T-cell (primary cell): Measurements from ENCODE around the gene RHCE. TPM values are rescaled to one million over a fixed set of nuclear protein-coding genes. Genes with fewer than 3 reads are reported as not detected.

ENCODE experiments used
- ATAC-seq, 4 experiments: fragments of 200-7000 bp in 3 of 4; fragments of 150-1000 bp in 1 of 4; cut with Tn5 transposase; replicated peaks in 1 of 4; 1 replicate in 3 of 4; 2 replicates in 1 of 4; pipeline ENCODE4 v1.10.0; 2021; ENCODE audit warnings: moderate library complexity in 3 of 4, mild to moderate bottlenecking in 2 of 4, moderate number of reproducible peaks in 1 of 4
- CTCF ChIA-PET, 2 donors: fragments of 300-600 bp; sonication (Branson Sonifier 250); formaldehyde crosslinking; loops; one replicate each; lab custom pipeline; 2022; ENCODE audit warnings: antibody characterized with exemption in 2 of 2; lab: Charles Lee
- POLR2A ChIA-PET, 2 donors: fragments of 300-600 bp; sonication (Branson Sonifier 250); formaldehyde crosslinking; loops; one replicate each; lab custom pipeline; 2022; ENCODE audit warnings: antibody characterized with exemption in 2 of 2; lab: Charles Lee
- DNase-seq, 35 experiments: peaks; one replicate each; pipeline versions ENCODE4 v3.0.0 to v3.0.0-alpha.2; 2013 to 2023
- H3K27ac ChIP-seq: one replicate; pipeline ENCODE4 v1.5.1; 2013; ENCODE audit warnings: low read length
- H3K27me3 ChIP-seq, 2 experiments: replicated peaks in 1 of 2; 1 replicate in 1 of 2; 2 replicates in 1 of 2; pipeline versions ENCODE4 v1.6.1 to v1.7.0; 2013; ENCODE audit warnings: low read length in 1 of 2, mixed read lengths in 1 of 2; ENCODE audit not compliant: control insufficient read depth in 2 of 2, insufficient read depth in 2 of 2; ENCODE audit errors: extremely low read depth in 1 of 2
- H3K36me3 ChIP-seq, 2 donors: 1 replicate in 1 of 2; 2 replicates in 1 of 2; pipeline versions ENCODE4 v1.6.1 to v1.7.0; 2013; ENCODE audit warnings: low read length in 1 of 2; ENCODE audit not compliant: control insufficient read depth in 2 of 2, insufficient read depth in 1 of 2; ENCODE audit errors: extremely low read depth in 1 of 2
- H3K4me1 ChIP-seq, 2 experiments: 1 replicate in 1 of 2; 2 replicates in 1 of 2; pipeline versions ENCODE4 v1.6.1 to v1.7.0; 2013; ENCODE audit warnings: low read length in 2 of 2, mixed read lengths in 1 of 2; ENCODE audit not compliant: insufficient read depth in 2 of 2, control insufficient read depth in 1 of 2; ENCODE audit errors: extremely low read depth in 1 of 2
- H3K4me3 ChIP-seq, 2 donors: 1 replicate in 1 of 2; 2 replicates in 1 of 2; pipeline versions ENCODE4 v1.5.1 to v1.7.0; 2013; ENCODE audit warnings: mild to moderate bottlenecking in 2 of 2, low read length in 1 of 2, moderate library complexity in 1 of 2; ENCODE audit not compliant: control insufficient read depth in 1 of 2; ENCODE audit errors: extremely low read depth in 1 of 2
- H3K9me3 ChIP-seq: 2 replicates; pipeline ENCODE4 v1.7.0; 2013
- H3K27ac Mint-ChIP-seq, 2 donors: one replicate each; pipeline ENCODE4 v1.8.0; 2020 to 2021; ENCODE audit warnings: mild to moderate bottlenecking in 2 of 2, mixed read lengths in 2 of 2
- H3K27me3 Mint-ChIP-seq, 2 donors: one replicate each; pipeline ENCODE4 v1.8.0; 2021 to 2022; ENCODE audit warnings: mixed read lengths in 2 of 2
- H3K36me3 Mint-ChIP-seq: one replicate; pipeline ENCODE4 v1.8.0; 2021; ENCODE audit warnings: mixed read lengths
- H3K4me1 Mint-ChIP-seq, 3 donors: one replicate each; pipeline ENCODE4 v1.8.0; 2020 to 2022; ENCODE audit warnings: mixed read lengths in 3 of 3, mild to moderate bottlenecking in 1 of 3
- H3K4me3 Mint-ChIP-seq, 3 donors: one replicate each; pipeline ENCODE4 v1.8.0; 2020 to 2022; ENCODE audit warnings: mild to moderate bottlenecking in 3 of 3, mixed read lengths in 3 of 3, moderate library complexity in 3 of 3
- H3K9me3 Mint-ChIP-seq, 3 donors: one replicate each; pipeline ENCODE4 v1.8.0; 2020 to 2022; ENCODE audit warnings: mixed read lengths in 3 of 3
- WGBS: methylation state at CpG from one replicate; pipeline ENCODE4 v1.1.5; 2013; ENCODE audit warnings: missing lambda C conversion rate; ENCODE audit not compliant: insufficient coverage; 5-methylcytosine and 5-hydroxymethylcytosine counted together
- total RNA-seq, 35 experiments: library from RNA in 6 of 35; stranded (reverse) in 6 of 35; fragments of 120-200 nt in 1 of 35; gene quantifications; one replicate each; pipeline versions ENCODE4 v1.2.1 to v1.2.4 and lab custom pipeline; 2013 to 2026

RHCE gene
- total RNA-seq, 5 donors from 2014 or later (not counting 1 experiment from before 2014, with no cell fraction given) = 0.35 to 1.0 (median 0.63) TPM; not detected in 1

GRCh38 chr1:25360596-25361581 lies 59.7 kb downstream of the RHCE start:
- Histone ChIP-seq H3K9me3 (no peaks in the 10 kb centered on the region), H3K4me3 (no peak overlapping the region), H3K27me3 (no peaks in the 10 kb centered on the region), H3K36me3 (peaks cover 6 to 50% of the 10 kb centered on the region in 2 donors), H3K27ac (no peak overlapping the region), H3K4me1 (no peaks in the 10 kb centered on the region)
- Mint-ChIP-seq H3K27me3 (no peaks in the 10 kb centered on the region), H3K36me3 (peaks cover 40% of the 10 kb centered on the region), H3K9me3 (no peaks in the 10 kb centered on the region), H3K4me1 (peaks cover 13 to 25% (median 18%) of the 10 kb centered on the region in 3 donors), H3K4me3 (no peak overlapping the region), H3K27ac (peak overlapping the region; percentile 49 to 75)
- 100% methylated on average over 2 of the region's 7 CpGs for WGBS
- ATAC-seq (no peak), DNase-seq (no peak)
- POLR2A ChIA-PET = no interaction called here
- CTCF ChIA-PET = no interaction called here

DNA sequence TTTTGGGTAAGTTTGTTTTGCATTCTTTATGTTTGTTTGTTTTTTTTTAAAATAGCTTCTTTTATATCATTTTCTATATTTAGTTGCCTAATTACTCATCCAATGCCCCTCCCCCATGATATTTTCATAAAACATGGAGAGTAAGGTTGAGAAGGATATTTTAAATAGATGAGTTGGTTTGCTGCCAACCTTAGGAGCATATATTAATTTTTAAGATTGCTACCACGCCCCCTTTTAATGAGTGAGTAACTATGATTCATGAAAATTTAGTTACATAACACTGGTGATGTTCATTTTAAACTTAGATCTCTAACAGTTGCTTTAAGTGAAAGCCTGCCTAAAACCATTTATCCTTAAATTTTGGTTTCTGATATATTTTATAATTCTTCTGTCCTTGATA lies 63.8 kb downstream of the RHCE start:
- no CpG with 5 or more reads among the region's 1 CpG for WGBS
- Histone ChIP-seq H3K4me1 (peaks cover 0 to 5% of the 10 kb centered on the region in 2 experiments), H3K36me3 (peaks cover 8 to 78% of the 10 kb centered on the region in 2 donors), H3K9me3 (no peaks in the 10 kb centered on the region), H3K27ac (no peak overlapping the region), H3K4me3 (no peak overlapping the region), H3K27me3 (no peaks in the 10 kb centered on the region)
- ATAC-seq = peak in 2 of 4 experiments; percentile 16 to 31
- ChIA-PET CTCF (no interaction called here), POLR2A (no interaction called here)
- peaks cover 55% of the 10 kb centered on the region for H3K36me3 Mint-ChIP-seq
- DNase-seq = no peak
- H3K27ac Mint-ChIP-seq = peak overlapping the region; percentile 88 to 89
- H3K27me3 Mint-ChIP-seq = no peaks in the 10 kb centered on the region
- peak overlapping the region in 2 of 3 donors; percentile 10 to 28 for H3K4me3 Mint-ChIP-seq
- H3K9me3 Mint-ChIP-seq = no peaks in the 10 kb centered on the region
- peaks cover 18 to 32% (median 23%) of the 10 kb centered on the region in 3 donors for H3K4me1 Mint-ChIP-seq

GRCh38 chr1:25356441-25356840 lies 64.2 kb downstream of the RHCE start:
- ATAC-seq (no peak), DNase-seq (no peak)
- Mint-ChIP-seq H3K4me3 (peak overlapping the region in 1 of 3 donors; percentile 8), H3K27ac (peak overlapping the region; percentile 70 to 88), H3K9me3 (no peaks in the 10 kb centered on the region), H3K4me1 (peaks cover 18 to 29% (median 23%) of the 10 kb centered on the region in 3 donors), H3K36me3 (peaks cover 52% of the 10 kb centered on the region), H3K27me3 (no peaks in the 10 kb centered on the region)
- ChIA-PET CTCF (no interaction called here), POLR2A (no interaction called here)
- no peak overlapping the region for H3K4me3 ChIP-seq
- H3K27ac ChIP-seq = no peak overlapping the region
- no peaks in the 10 kb centered on the region for H3K9me3 ChIP-seq
- H3K36me3 ChIP-seq = peaks cover 4 to 74% of the 10 kb centered on the region in 2 donors
- peaks cover 0 to 5% of the 10 kb centered on the region in 2 experiments for H3K4me1 ChIP-seq
- H3K27me3 ChIP-seq = no peaks in the 10 kb centered on the region

DNA sequence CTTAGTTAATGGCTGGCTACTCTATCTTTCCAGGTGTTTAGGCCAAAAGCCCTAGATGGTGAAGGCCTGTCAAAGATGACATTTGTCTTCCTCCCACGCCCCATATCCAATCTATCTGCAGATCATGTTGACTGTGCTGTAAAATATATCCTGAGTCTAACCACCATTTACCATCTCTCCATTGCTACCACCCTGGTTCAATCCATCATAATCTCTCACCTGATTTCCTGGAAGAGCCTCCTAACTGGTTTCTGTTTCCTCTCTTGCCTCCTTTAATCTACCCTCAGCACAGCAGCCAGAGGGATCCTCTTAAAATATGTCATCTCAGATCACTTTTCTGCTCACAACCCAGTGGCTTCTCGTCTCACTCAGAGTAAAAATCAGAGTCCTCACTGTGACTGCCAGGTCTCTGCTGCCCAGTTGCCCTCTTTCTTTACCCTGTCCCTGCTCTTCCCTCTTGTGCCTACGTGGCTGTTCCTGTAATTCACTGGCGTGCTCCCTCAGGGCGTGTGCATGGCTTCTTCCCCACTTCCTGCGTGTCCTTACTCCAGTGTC lies 64.7 kb downstream of the RHCE start:
- H3K36me3 ChIP-seq = peaks cover 3 to 69% of the 10 kb centered on the region in 2 donors
- ChIA-PET POLR2A (no interaction called here), CTCF (no interaction called here)
- no peak overlapping the region for H3K4me3 ChIP-seq
- Mint-ChIP-seq H3K9me3 (no peaks in the 10 kb centered on the region), H3K27me3 (no peaks in the 10 kb centered on the region), H3K4me3 (peak overlapping the region in 1 of 3 donors; percentile 8), H3K36me3 (peaks cover 47% of the 10 kb centered on the region), H3K27ac (peak overlapping the region; percentile 70 to 88), H3K4me1 (peaks cover 18 to 29% (median 23%) of the 10 kb centered on the region in 3 donors)
- H3K27ac ChIP-seq = peak overlapping the region; percentile 5
- DNase-seq = no peak
- no peaks in the 10 kb centered on the region for H3K9me3 ChIP-seq
- H3K4me1 ChIP-seq = peaks cover 0 to 5% of the 10 kb centered on the region in 2 experiments
- no peaks in the 10 kb centered on the region for H3K27me3 ChIP-seq
- ATAC-seq = peak in 1 of 4 experiments; percentile 29
- WGBS = 84% methylated on average over 6 of the region's 6 CpGs

DNA sequence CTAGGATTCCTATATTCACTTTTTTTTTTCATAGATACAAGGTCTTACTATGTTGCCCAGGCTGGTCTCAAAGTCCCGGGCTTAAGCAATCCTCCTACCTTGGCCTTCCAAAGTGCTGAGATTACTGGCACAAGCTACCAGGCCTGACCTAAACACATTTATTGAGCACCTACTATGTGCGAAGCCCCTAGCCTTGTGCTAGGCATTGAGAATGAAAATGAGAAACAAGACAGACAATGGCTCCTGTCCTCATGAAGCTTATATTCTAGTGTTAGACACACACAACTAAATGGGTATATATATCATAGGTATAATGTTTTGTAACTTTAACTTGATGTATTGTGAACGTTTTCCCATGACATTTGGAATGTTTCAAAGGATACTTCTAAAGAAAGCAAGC lies 71.0 kb downstream of the RHCE start:
- POLR2A ChIA-PET = no interaction called here
- no peak overlapping the region for H3K27ac Mint-ChIP-seq
- no peak for DNase-seq
- H3K4me1 Mint-ChIP-seq = peaks cover 11 to 14% (median 12%) of the 10 kb centered on the region in 3 donors
- H3K9me3 Mint-ChIP-seq = no peaks in the 10 kb centered on the region
- no peak overlapping the region for H3K4me3 Mint-ChIP-seq
- H3K27me3 ChIP-seq = no peaks in the 10 kb centered on the region
- 100% methylated on average over 1 of the region's 3 CpGs for WGBS
- no peaks in the 10 kb centered on the region for H3K27me3 Mint-ChIP-seq
- H3K4me1 ChIP-seq = peaks cover 0 to 4% of the 10 kb centered on the region in 2 experiments
- ATAC-seq = no peak
- peaks cover 0 to 51% of the 10 kb centered on the region in 2 donors for H3K36me3 ChIP-seq
- H3K27ac ChIP-seq = no peak overlapping the region
- no peak overlapping the region for H3K4me3 ChIP-seq
- peaks cover 33% of the 10 kb centered on the region for H3K36me3 Mint-ChIP-seq
- CTCF ChIA-PET = no interaction called here
- H3K9me3 ChIP-seq = no peaks in the 10 kb centered on the region

GRCh38 chr1:25347556-25347955 lies 73.1 kb downstream of the RHCE start:
- DNase-seq (no peak), ATAC-seq (no peak)
- Histone ChIP-seq H3K27ac (no peak overlapping the region), H3K27me3 (no peaks in the 10 kb centered on the region), H3K4me3 (no peak overlapping the region), H3K36me3 (peaks cover 0 to 41% of the 10 kb centered on the region in 2 donors), H3K4me1 (peaks cover 0 to 4% of the 10 kb centered on the region in 2 experiments), H3K9me3 (no peaks in the 10 kb centered on the region)
- no peak overlapping the region for H3K27ac Mint-ChIP-seq
- H3K36me3 Mint-ChIP-seq = peaks cover 34% of the 10 kb centered on the region
- no peak overlapping the region for H3K4me3 Mint-ChIP-seq
- WGBS = 71% methylated on average over 1 of the region's 2 CpGs
- peaks cover 23 to 29% (median 26%) of the 10 kb centered on the region in 3 donors for H3K4me1 Mint-ChIP-seq
- ChIA-PET CTCF (interaction anchor here in 1 of 2 donors (0.7 kb wide), 1 partner anchor 108 kb away, joined by 3 read pairs; no protein-coding TSS in a partner anchor), POLR2A (no interaction called here)
- H3K9me3 Mint-ChIP-seq = no peaks in the 10 kb centered on the region
- H3K27me3 Mint-ChIP-seq = no peaks in the 10 kb centered on the region
